Activated CD4-positive, alpha-beta T cell treated with anti-CD3 and anti-CD28 coated beads for 36 hours (primary cell): ENCODE results near the gene FAM117B. TPM values are rescaled to one million over a fixed set of nuclear protein-coding genes. Genes with fewer than 3 reads are reported as not detected.

Experiments
- ATAC-seq: fragments of 200-7000 bp; cut with Tn5 transposase; one replicate; pipeline ENCODE4 v1.10.0; 2021; ENCODE audit warnings: mild to moderate bottlenecking, moderate library complexity
- CTCF ChIA-PET: fragments of 350-600 bp; sonication (Branson Sonifier 250); formaldehyde crosslinking; loops from one replicate; lab custom pipeline; 2021; ENCODE audit warnings: antibody characterized with exemption; lab: Charles Lee
- POLR2A ChIA-PET: fragments of 350-600 bp; sonication (Branson Sonifier 250); formaldehyde crosslinking; loops from one replicate; lab custom pipeline; 2021; ENCODE audit warnings: antibody characterized with exemption, inconsistent platforms; lab: Charles Lee
- DNase-seq: peaks from one replicate; pipeline ENCODE4 v3.0.0-alpha.2; 2020
- H3K27ac Mint-ChIP-seq: one replicate; pipeline ENCODE4 v1.8.0; 2021; ENCODE audit warnings: mixed read lengths
- H3K27me3 Mint-ChIP-seq: one replicate; pipeline ENCODE4 v1.8.0; 2021; ENCODE audit warnings: mixed read lengths
- H3K36me3 Mint-ChIP-seq: one replicate; pipeline ENCODE4 v1.8.0; 2021; ENCODE audit warnings: low read depth, mixed read lengths
- H3K4me1 Mint-ChIP-seq: one replicate; pipeline ENCODE4 v1.8.0; 2021; ENCODE audit warnings: mixed read lengths
- H3K4me3 Mint-ChIP-seq: one replicate; pipeline ENCODE4 v1.8.0; 2021; ENCODE audit warnings: mild to moderate bottlenecking, moderate library complexity, mixed read lengths
- H3K9me3 Mint-ChIP-seq: one replicate; pipeline ENCODE4 v1.8.0; 2021; ENCODE audit warnings: low read depth, mixed read lengths
- intact Hi-C, 2 experiments: fragments of 100-400 bp; cut with DNase I in 1 of 2; cut with micrococcal nuclease in 1 of 2; formaldehyde crosslinking; loops; one replicate each; pipeline versions ENCODE4 v1.14.2 to v1.15.1; 2022 to 2024; cut with DNase I, micrococcal nuclease
- total RNA-seq, 2 experiments: library from RNA; stranded (reverse); gene quantifications; one replicate each; pipeline ENCODE4 v1.2.3, GENCODE V29; 2021

Gene FAM117B
- total RNA-seq: 10 to 100 TPM; 15.3 to 16.6 TPM

DNA sequence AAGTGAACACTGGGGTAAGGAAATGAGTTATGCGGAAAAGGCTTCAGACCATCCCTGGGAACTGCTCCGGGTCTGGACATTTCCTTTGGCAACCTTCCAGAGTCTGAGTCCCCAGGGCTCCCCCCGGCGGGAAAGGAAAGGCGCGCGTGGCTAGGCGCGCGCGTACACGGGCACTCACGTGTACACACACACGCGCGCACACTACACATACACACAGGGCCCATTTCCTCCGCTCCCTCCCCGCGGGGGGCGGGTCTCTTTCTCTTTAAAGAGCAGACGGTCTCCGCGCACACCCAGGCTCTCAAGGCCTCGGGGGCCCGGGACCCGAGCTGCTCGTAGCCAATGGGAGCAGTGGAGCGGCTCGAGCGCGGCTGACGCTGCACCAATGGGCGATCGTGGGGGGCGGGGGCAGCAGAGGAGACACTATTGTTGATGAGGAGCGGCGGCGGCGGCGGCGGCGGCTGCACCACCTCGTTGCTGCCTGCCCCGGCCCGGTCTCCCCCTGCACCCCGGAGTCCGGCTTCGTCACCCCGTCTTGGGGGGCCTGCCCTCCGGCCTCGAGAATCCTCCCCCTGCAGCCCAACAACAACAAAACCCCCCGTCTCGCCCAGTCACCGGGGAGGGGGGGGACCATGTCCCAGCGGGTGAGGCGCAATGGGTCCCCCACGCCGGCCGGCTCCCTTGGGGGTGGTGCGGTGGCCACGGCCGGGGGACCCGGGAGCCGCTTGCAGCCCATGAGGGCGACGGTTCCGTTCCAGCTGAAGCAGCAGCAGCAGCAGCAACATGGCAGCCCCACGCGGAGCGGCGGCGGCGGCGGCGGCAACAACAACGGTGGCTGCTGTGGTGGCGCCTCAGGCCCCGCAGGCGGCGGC is at the start of gene FAM117B:
Gene FAM117B (plus strand): TSS at position 414 of the 872 bp plus-strand sequence. CDS start 219 bp downstream, at position 633.
- H3K27ac Mint-ChIP-seq: peak within 1 kb of the TSS; percentile 93
- peaks cover 48% of the 10 kb centered on the region for H3K4me1 Mint-ChIP-seq
- ATAC-seq: peak; percentile 88
- peak within 1 kb of the TSS; percentile 83 for H3K4me3 Mint-ChIP-seq
- DNase-seq: peak; percentile 99
- no peaks in the 10 kb centered on the region for H3K27me3 Mint-ChIP-seq
- POLR2A ChIA-PET: interaction anchor here (0.6 to 2.0 kb wide), 4 partner anchors 8 to 275 kb away, joined by 3 to 9 read pairs (median 4); no protein-coding TSS in a partner anchor
- intact Hi-C loops: loop anchor here (1.0 to 10.0 kb wide), 15 partner anchors 32 to 1452 kb away; partner anchors contain the start of genes ICA1L (in 2 of the 2), NBEAL1 (in 2 of the 2), BMPR2 (in 1 of the 2) and CASP10 (in 1 of the 2)
- CTCF ChIA-PET: interaction anchor here (0.6 to 2.3 kb wide), 6 partner anchors 10 to 282 kb away, joined by 3 to 9 read pairs (median 4); partner anchors contain the start of gene WDR12
- H3K36me3 Mint-ChIP-seq: peaks cover 15% of the 10 kb centered on the region
- no peaks in the 10 kb centered on the region for H3K9me3 Mint-ChIP-seq

DNA sequence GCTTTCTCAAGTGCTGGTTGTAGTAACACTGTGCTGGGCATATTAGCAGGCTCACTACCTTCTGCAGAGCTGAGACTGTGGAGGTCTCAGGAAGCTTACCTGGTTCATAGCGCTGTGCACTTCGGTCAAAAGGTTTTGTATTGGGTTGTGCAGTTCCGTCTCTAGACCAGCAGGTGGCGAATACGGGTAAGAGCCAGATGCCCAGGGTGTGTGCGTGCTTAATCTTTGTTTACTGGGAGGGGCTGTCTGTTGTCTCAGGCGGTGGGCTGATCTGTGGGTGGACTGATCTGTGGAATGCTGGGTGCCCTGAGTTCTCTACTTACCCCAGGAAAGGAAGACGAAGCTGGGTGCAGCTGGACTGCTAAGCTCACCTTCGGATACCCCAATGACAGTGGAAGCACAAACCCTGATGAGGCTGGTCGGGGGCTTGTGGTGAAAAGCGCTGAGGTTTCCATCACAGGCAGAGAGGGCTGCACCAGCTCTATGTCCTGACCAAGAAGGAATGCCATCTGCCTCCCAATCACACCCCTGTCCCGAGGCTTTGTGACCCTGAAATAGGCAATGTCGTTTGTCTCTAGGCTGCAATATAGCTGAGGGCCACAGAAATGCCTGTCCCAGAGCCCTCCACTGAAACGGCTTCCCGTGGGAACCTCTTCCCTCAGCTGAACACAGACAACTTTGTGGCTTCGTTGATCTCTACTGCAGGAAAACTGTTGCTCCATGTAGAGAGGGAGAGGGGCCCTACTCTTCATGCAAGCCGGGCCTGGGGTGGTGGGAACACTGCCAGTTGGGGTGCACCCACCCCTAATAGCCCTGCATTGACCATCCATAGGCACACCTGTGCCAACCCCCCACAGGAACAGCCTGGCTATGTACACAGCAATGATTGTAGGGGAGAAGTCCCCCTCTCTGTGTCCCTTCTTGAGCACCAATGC is 45.9 kb upstream of the FAM117B start:
- peak overlapping the region; percentile 56 for H3K27ac Mint-ChIP-seq
- CTCF ChIA-PET: interaction anchor here (0.5 to 2.6 kb wide), 37 partner anchors 10 to 1308 kb away, joined by 3 to 20 read pairs (median 4); partner anchors contain the start of genes CARF, CYP20A1, FAM117B and ICA1L
- intact Hi-C loops: loop anchor here (1.0 to 10.0 kb wide), 8 partner anchors 45 to 1228 kb away; partner anchors contain the start of genes FAM117B (in 2 of the 2) and ICA1L (in 1 of the 2)
- H3K9me3 Mint-ChIP-seq: no peaks in the 10 kb centered on the region
- POLR2A ChIA-PET: interaction anchor here (0.8 to 0.9 kb wide), 2 partner anchors 13 to 282 kb away, joined by 3 read pairs; no protein-coding TSS in a partner anchor
- no peaks in the 10 kb centered on the region for H3K36me3 Mint-ChIP-seq
- peaks cover 11% of the 10 kb centered on the region for H3K4me1 Mint-ChIP-seq
- H3K4me3 Mint-ChIP-seq: no peak overlapping the region
- ATAC-seq (peak; percentile 97), DNase-seq (peak; percentile 80)
- H3K27me3 Mint-ChIP-seq: no peaks in the 10 kb centered on the region

DNA sequence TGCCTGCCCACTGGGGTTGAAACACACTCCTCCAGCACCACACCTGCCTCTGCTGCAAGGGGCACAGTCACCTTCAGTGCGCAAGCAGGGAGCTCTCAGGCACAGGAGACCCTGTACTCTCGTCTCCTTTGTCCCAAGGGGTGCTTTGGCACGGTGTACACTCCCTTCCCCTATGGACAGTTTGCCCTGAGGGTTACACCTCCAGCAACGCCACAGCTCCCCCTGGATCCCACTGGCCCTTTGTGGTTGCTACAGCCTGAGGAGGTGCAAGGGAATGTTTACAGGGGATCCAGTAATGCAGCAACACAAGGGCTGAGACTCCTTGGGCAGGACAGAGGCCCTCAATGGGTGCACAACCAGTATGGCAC is 45.2 kb upstream of the FAM117B start:
- H3K4me3 Mint-ChIP-seq: no peak overlapping the region
- intact Hi-C loops: loop anchor here (2.0 to 10.0 kb wide), 5 partner anchors 115 to 1228 kb away; partner anchors contain the start of gene ICA1L (in 1 of the 2)

DNA sequence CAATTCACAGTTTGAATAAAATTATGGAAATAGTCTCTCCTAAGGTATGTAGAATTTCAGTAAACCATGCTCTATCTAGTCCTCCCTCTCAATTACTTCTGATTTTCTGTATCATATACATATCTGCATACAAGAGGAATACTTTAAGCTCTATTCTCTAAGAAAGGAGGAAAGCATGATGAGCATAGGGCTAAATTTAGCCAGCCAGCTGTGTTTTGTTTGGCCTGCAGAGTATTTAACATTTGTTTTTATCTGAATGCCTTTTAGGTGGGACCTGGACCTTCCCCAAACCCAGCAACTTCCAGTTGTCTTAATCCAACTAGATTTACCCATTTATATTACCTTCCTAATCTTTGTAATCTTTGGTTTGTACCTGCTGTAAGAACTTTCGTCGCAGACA is 42.2 kb upstream of the FAM117B start:
- H3K27me3 Mint-ChIP-seq: no peaks in the 10 kb centered on the region
- ATAC-seq (no peak), DNase-seq (no peak)
- ChIA-PET CTCF (interaction anchor here (1.1 kb wide), 1 partner anchor 10 kb away, joined by 3 read pairs; no protein-coding TSS in a partner anchor), POLR2A (no interaction called here)
- H3K9me3 Mint-ChIP-seq: no peaks in the 10 kb centered on the region
- peaks cover 17% of the 10 kb centered on the region for H3K4me1 Mint-ChIP-seq
- no peaks in the 10 kb centered on the region for H3K36me3 Mint-ChIP-seq
- H3K4me3 Mint-ChIP-seq: no peak overlapping the region
- no peak overlapping the region for H3K27ac Mint-ChIP-seq
- intact Hi-C loops: no loop called here

More for the DNA sequence above, 45.2 kb upstream of the FAM117B start:
- Mint-ChIP-seq H3K4me1 (peaks cover 11% of the 10 kb centered on the region), H3K9me3 (no peaks in the 10 kb centered on the region), H3K27me3 (no peaks in the 10 kb centered on the region), H3K27ac (no peak overlapping the region), H3K36me3 (no peaks in the 10 kb centered on the region)
- DNase-seq (no peak), ATAC-seq (no peak)
- POLR2A ChIA-PET: no interaction called here
- CTCF ChIA-PET: interaction anchor here (0.7 to 2.6 kb wide), 16 partner anchors 9 to 649 kb away, joined by 3 to 20 read pairs (median 5); partner anchors contain the start of genes CARF, CYP20A1 and WDR12

DNA sequence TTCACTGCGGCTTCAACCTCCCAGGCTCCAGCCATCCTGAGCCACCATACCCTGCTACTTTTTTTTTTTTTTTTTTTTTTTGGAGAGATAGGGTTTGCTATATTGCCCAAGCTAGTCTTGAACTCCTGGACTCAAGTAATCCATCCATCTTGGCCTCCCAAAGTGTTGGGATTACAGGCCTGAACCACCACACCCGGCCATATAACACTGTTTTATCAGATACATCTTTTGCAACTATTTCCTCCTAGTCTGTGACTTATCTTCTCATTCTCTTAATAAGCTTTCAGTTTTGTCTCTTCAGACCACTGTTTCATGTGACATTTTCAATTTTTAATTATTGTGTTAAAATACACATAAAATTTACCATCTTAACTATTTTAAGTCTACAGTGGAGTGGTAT is 35.7 kb upstream of the FAM117B start:
- DNase-seq (no peak), ATAC-seq (no peak)
- Mint-ChIP-seq H3K4me3 (no peak overlapping the region), H3K36me3 (no peaks in the 10 kb centered on the region), H3K4me1 (peaks cover 7% of the 10 kb centered on the region), H3K9me3 (no peaks in the 10 kb centered on the region), H3K27me3 (no peaks in the 10 kb centered on the region), H3K27ac (no peak overlapping the region)
- CTCF ChIA-PET: interaction anchor here (1.4 kb wide), 1 partner anchor 10 kb away, joined by 14 read pairs; no protein-coding TSS in a partner anchor
- intact Hi-C loops: no loop called here
- POLR2A ChIA-PET: no interaction called here

DNA sequence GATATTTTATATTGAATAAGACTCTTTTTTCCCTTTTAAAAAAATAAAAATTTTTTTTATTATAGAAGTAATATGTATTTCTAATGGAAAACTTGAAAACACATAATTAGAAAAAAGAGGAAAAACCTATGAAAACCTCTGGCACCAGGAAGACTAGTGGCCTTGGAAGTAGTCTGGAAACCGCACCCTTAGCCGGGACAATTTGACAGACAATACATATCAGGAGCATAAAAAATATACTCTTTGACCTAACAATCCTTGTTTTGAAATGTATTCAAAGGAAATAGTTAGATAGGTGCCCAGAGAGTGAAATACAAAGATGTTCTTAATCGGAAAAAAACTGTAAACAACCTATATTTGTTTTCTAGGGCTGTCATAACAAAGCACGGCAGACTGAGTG is 34.9 kb upstream of the FAM117B start:
- POLR2A ChIA-PET: no interaction called here
- intact Hi-C loops: no loop called here

DNA sequence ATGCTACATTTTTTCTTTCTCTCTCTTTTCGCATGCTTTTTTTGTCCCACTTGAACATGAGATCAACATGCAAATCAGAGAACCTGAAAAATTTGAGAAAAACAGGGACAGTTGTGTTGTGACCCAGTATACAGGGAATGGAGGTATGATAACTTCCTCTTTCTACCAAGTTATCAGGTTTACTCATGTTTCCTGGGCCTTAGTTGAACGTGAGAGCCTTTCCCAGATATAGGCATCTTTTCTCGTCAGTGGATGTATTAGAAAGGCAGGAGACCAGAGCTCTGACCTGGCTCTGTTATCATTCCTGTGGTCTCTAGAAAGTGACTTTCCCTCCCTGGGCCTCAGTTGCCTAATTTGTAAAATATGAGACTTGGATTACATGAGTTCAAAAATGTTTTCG is 30.1 kb upstream of the FAM117B start:
- no peaks in the 10 kb centered on the region for H3K9me3 Mint-ChIP-seq
- CTCF ChIA-PET: interaction anchor here (0.6 kb wide), 1 partner anchor 13 kb away, joined by 4 read pairs; no protein-coding TSS in a partner anchor
- peaks cover 14% of the 10 kb centered on the region for H3K4me1 Mint-ChIP-seq
- POLR2A ChIA-PET: no interaction called here
- H3K36me3 Mint-ChIP-seq: no peaks in the 10 kb centered on the region
- H3K27ac Mint-ChIP-seq: peak overlapping the region; percentile 38
- no peak for DNase-seq
- intact Hi-C loops: no loop called here
- no peak overlapping the region for H3K4me3 Mint-ChIP-seq
- H3K27me3 Mint-ChIP-seq: no peaks in the 10 kb centered on the region
- no peak for ATAC-seq

More for the DNA sequence above, 34.9 kb upstream of the FAM117B start:
- Mint-ChIP-seq H3K9me3 (no peaks in the 10 kb centered on the region), H3K27ac (no peak overlapping the region), H3K36me3 (no peaks in the 10 kb centered on the region), H3K4me3 (no peak overlapping the region), H3K4me1 (peaks cover 11% of the 10 kb centered on the region), H3K27me3 (no peaks in the 10 kb centered on the region)
- CTCF ChIA-PET: no interaction called here
- ATAC-seq: no peak
- DNase-seq: no peak

DNA sequence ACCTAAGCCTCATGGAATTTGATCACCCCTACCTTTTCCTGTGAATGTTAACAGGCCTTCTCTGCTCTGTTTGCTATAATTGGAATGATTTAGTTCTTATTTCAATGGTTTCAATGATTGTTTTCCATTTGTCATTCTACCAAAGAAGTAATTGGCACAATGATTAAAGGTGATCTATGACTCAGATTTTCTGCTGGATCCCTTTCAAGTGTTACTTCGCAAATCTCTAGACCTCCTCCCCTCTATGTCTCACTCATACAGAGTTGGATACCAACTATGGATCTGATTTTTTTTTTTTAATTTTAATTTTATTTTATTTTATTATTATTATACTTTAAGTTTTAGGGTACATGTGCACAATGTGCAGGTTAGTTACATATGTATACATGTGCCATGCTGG is 29.6 kb upstream of the FAM117B start:
- ATAC-seq (peak; percentile 37), DNase-seq (no peak)
- no peaks in the 10 kb centered on the region for H3K27me3 Mint-ChIP-seq
- no peaks in the 10 kb centered on the region for H3K9me3 Mint-ChIP-seq
- no peaks in the 10 kb centered on the region for H3K36me3 Mint-ChIP-seq
- intact Hi-C loops: no loop called here
- CTCF ChIA-PET: no interaction called here
- peak overlapping the region; percentile 38 for H3K27ac Mint-ChIP-seq
- peaks cover 19% of the 10 kb centered on the region for H3K4me1 Mint-ChIP-seq
- POLR2A ChIA-PET: no interaction called here
- no peak overlapping the region for H3K4me3 Mint-ChIP-seq

DNA sequence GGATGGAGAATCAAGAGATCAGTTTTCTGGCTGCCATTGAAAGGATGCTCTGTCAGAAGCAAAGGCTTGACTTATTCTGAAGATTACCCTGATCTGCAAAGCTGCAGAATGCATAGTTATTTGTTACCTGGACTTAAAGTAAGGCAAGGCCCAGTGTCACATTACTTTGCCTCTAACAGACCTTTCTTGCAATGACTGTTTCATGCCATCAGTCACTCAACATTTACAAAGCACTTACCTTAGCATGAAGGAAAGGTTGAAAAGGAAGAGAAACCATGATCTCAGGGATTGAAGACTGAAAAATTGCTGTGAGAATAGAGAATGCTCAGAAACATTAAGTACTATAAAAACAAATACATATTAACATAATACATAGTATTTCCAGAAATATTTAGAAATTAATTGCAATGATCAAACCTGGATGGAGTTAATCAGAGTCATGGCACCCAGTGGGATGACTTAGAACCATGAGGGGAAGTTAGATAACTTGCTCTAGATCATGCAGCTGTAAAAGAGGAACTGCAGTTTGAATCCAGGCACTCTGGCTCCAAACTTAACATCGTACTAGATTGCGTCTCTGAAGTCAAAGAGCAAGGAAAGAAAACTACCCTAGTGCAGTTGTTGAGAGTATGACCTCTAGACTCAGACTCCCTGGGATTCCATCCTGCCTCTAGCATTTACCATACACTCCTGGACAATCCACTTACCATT is 26.5 kb upstream of the FAM117B start:
- POLR2A ChIA-PET: no interaction called here
- H3K27ac Mint-ChIP-seq: no peak overlapping the region
- no peaks in the 10 kb centered on the region for H3K27me3 Mint-ChIP-seq
- H3K4me3 Mint-ChIP-seq: no peak overlapping the region
- H3K36me3 Mint-ChIP-seq: no peaks in the 10 kb centered on the region
- DNase-seq (no peak), ATAC-seq (no peak)
- intact Hi-C loops: no loop called here
- peaks cover 24% of the 10 kb centered on the region for H3K4me1 Mint-ChIP-seq
- no peaks in the 10 kb centered on the region for H3K9me3 Mint-ChIP-seq
- CTCF ChIA-PET: no interaction called here

DNA sequence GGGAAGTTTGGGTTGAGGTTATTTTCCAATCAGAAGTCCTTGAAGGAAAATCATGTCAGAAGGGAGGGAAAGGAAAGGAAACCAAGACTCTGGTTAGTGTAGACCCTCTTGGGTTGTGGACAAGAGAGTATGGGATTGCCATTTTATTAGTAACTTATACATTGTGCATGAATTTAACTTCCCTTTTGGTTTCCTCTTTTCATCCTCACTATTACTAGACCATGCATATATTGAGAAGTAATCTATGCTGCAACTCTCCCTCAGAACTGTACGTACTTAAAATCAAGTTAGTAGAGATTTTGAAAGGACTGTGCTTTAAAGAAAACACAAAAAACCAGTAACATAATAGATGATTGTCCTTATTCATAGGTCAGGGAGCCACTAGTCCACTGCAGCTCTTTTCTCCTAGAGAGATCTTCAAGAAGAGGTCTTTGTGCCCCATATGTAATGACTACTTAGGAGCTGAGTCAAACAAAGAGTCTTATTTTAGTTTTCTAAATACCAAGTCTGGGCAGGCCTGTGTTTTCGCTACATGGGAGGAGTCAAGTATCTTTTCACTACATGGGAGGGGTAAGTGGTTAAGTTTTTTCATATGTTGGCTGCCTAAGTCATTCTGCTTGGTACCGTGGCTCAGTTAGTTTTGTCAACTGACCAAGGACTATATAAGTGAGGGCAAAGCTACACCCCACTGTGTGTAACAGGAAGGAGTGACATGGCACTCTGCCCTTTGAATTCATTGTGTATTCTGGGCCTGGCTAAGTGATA is 25.2 kb upstream of the FAM117B start:
- no peak overlapping the region for H3K4me3 Mint-ChIP-seq
- no peaks in the 10 kb centered on the region for H3K27me3 Mint-ChIP-seq

More for the DNA sequence above, 25.2 kb upstream of the FAM117B start:
- Mint-ChIP-seq H3K27ac (peak overlapping the region; percentile 48), H3K9me3 (no peaks in the 10 kb centered on the region), H3K4me1 (peaks cover 22% of the 10 kb centered on the region), H3K36me3 (no peaks in the 10 kb centered on the region)
- DNase-seq: peak; percentile 47
- POLR2A ChIA-PET: no interaction called here
- ATAC-seq: peak; percentile 94
- intact Hi-C loops: no loop called here
- CTCF ChIA-PET: no interaction called here
